Kidney epithelial cell (primary cell): ENCODE measurements around the gene KNTC1. TPM values are rescaled to one million over a fixed set of nuclear protein-coding genes. Genes with fewer than 3 reads are reported as not detected.

Experiments used
- DNase-seq: peaks from one replicate; pipeline ENCODE4 v3.0.0-alpha.2; 2010; ENCODE audit warnings: low read depth
- H3K27me3 ChIP-seq: 2 replicates; pipeline ENCODE4 v1.6.0; 2011; ENCODE audit warnings: low read length; ENCODE audit not compliant: control insufficient read depth, insufficient read depth
- H3K36me3 ChIP-seq: 2 replicates; pipeline ENCODE4 v1.5.1; 2011; ENCODE audit warnings: low read length; ENCODE audit not compliant: control insufficient read depth, insufficient read depth
- H3K4me3 ChIP-seq: 2 replicates; pipeline ENCODE4 v1.5.1; 2011; ENCODE audit warnings: low read depth, mild to moderate bottlenecking, control low read depth, low read length
- CTCF ChIP-seq: IDR thresholded peaks from 2 replicates; pipeline ENCODE4 v1.5.1; 2011; ENCODE audit warnings: mild to moderate bottlenecking, moderate library complexity, low read length, control low read depth, inconsistent platforms; ENCODE audit not compliant: insufficient read depth, poor library complexity, severe bottlenecking
- total RNA-seq: library from RNA; depleted of rRNA; stranded (reverse); fragments of >200 nt; gene quantifications from 2 replicates; pipeline ENCODE4 v1.2.3, GENCODE V29; 2015

Gene KNTC1
- total RNA-seq, 1 donor from 2014 or later: 12.4 TPM

GRCh38 chr12:122669397-122670070, 142.5 kb downstream of the KNTC1 start:
- DNase-seq: no peak
- Histone ChIP-seq H3K4me3 (no peak overlapping the region), H3K36me3 (no peaks in the 10 kb centered on the region), H3K27me3 (no peaks in the 10 kb centered on the region)
- TF ChIP-seq CTCF: no peak

- no peak for DNase-seq
- no peak overlapping the region for H3K4me3 ChIP-seq
- H3K36me3 ChIP-seq: no peaks in the 10 kb centered on the region
- no peak for TF ChIP-seq CTCF
- no peaks in the 10 kb centered on the region for H3K27me3 ChIP-seq
Observed at GRCh38 chr12:122672515-122672914, 145.5 kb downstream of the KNTC1 start.

Other genes starting within 250 kb of the KNTC1 start
- 58.2 and 58.7 TPM in 2 replicates for gene CLIP1, start 104.6 kb upstream of the KNTC1 start, total RNA-seq
- gene ZCCHC8, start 26.3 kb upstream of the KNTC1 start, total RNA-seq: 23.4 and 25.3 TPM in 2 replicates
- gene RSRC2, start 313 bp upstream of the KNTC1 start, total RNA-seq: 33.9 and 41.2 TPM in 2 replicates
- not detected in 2 replicates for gene HCAR2, start 176.1 kb downstream of the KNTC1 start, total RNA-seq
- not detected in 2 replicates for gene HCAR3, start 189.6 kb downstream of the KNTC1 start, total RNA-seq
- gene HCAR1, start 203.6 kb downstream of the KNTC1 start, total RNA-seq: 0.62 and 0.79 TPM in 2 replicates
- 51.3 and 62.4 TPM in 2 replicates for gene DENR, start 225.6 kb downstream of the KNTC1 start, total RNA-seq
- 0.04 and 0.14 TPM in 2 replicates for gene CCDC62, start 247.3 kb downstream of the KNTC1 start, total RNA-seq